GDM1 (cell line): ENCODE measurements around the gene SPRED3.
"Not testable (repeated sequence)": the region's sequence is repeated elsewhere in the genome, so short reads cannot be mapped to it uniquely, and the experiment has no call there.

ENCODE experiments used
- DNase-seq: peaks from one replicate; lab custom pipeline; 2025; lab: John Stamatoyannopoulos, UW

SPRED3 gene

GRCh38 chr19:38388349-38389100 lies at the start of gene SPRED3:
Gene SPRED3 (plus strand): TSS chr19:38388697. CDS start chr19:38390303, 1,606 bp downstream.
- DNase-seq, result no peak

GRCh38 chr19:38339011-38339410 lies 49.5 kb upstream of the SPRED3 start:
- DNase-seq, result not testable (repeated sequence)

GRCh38 chr19:38340927-38341326 lies 47.6 kb upstream of the SPRED3 start:
- no peak for DNase-seq

GRCh38 chr19:38346837-38347236 lies 41.7 kb upstream of the SPRED3 start:
- no peak for DNase-seq

DNA sequence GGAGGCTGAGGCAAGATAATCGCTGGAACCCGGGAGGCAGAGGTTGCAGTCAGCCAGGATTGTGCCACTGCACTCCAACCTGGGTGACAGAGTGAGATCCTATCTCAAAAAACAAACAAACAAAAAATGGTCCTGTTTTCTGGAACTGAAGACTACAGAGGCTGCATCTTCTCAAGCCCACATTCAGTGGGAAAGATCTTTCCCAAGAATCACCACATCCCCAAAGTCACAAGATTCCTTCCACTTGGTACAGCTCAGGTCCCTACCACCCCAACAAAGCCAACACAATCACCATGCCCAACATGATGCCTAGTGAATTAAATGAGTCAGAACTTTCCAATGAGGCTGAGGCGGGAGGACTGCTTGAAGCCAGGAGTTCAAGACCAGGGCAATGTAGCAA lies 37.6 kb upstream of the SPRED3 start:
- no peak for DNase-seq

GRCh38 chr19:38351865-38352395 lies 36.6 kb upstream of the SPRED3 start:
- DNase-seq, result no peak

DNA sequence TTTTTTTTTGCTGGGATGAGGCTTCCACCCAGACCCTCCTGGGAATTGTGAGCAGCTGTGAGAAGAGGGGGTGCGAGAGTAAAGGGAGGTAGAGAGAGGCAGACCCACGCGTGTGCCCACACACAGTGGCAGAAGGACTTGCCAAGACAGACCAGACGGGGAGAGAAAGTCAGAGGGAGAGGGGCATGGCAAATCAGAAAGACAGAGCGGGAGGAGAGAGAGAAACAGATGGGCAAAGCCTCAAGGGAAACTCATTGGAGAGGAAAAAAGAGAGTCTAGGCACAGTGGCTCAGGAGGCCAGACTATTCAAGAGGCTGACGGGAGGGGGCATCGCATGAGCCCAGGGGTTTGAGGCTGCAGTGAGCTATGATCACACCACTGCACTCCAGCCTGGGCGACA lies 35.9 kb upstream of the SPRED3 start:
- no peak for DNase-seq

- no peak for DNase-seq
These were observed 32.5 kb upstream of the SPRED3 start for GRCh38 chr19:38355728-38356725.

GRCh38 chr19:38358071-38358470 lies 30.4 kb upstream of the SPRED3 start:
- no peak for DNase-seq

DNA sequence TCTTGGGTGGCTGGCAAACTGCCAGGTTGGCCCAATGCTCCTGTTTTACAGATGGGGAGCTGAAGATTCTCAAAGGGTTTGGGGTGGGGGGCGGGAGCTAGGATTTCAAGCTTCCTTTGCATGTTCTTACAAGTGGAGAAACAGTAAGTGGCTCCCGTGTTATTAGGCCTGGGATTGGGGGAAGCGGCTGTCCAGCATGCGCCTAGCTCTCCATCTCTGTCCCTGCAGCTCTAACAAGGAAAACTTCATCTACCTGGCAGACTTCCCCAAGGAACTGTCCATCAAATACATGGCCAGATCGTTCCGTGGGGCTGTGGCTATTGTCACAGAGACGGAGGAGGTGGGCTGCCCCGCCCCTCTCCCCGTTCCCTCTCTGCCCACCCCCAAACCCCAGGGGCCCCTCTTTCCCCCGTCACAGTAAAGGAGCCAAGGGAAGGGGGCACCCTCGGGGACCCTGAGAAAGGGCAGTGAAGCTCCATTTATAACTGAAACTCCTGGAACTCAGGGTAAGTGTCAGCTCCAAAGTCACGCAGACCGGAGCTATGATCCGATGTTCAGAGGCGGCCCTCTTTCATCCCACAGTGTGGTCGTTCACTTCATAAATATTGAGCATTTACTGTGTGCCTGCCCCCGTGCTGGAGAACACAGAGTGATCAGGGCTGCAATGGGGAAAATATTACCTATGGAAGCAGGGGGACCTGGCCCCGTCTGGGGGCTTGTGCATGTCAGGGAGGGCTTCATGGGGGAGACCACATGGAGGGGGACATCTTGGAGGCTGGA lies 29.1 kb upstream of the SPRED3 start:
- no peak for DNase-seq

- no peak for DNase-seq
These were observed 28.1 kb upstream of the SPRED3 start for GRCh38 chr19:38360351-38360750.

DNA sequence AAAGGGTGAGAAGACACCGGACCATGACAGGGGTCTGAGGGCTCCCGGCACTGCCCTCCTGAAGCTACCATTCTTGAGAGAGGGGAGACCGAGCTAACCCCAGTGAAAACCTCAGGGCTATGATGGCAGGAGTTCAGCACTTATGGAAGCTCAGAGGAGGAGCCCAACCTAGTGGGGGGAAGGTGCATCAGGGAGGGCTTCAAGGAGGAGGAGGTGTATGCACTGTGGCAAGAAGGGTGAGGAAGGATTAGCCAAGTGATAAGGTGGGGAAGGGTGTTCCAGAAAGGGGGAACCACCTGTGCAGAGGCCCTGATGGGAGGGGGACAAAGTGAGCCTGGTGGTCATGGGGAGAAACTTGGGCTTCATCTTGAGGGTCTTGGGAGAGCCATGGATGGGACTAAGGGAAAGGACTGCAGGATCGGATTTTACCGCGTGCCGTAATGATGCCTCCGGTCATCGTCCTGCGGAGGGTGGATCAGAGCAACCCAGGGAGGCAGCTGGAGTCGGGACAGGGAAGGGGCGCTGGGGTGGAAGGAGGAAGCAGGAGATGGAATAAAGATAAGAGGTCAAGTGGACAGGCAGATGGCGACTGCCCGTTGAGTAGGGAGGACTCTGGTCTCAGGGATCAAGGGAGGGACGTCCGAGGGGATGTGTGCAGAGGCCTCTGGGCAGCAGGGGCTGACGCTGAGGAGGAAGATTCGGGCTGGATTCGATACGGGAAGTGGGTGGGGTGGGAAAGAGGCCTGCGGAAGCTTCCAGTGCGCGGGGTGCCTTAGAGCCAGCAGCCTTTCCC lies 27.5 kb upstream of the SPRED3 start:
- DNase-seq, result no peak

- peak; percentile 78 for DNase-seq
These were observed 26.8 kb upstream of the SPRED3 start for GRCh38 chr19:38361633-38362075.

GRCh38 chr19:38362076-38362945 lies 26.2 kb upstream of the SPRED3 start:
- DNase-seq, result peak; percentile 75

DNA sequence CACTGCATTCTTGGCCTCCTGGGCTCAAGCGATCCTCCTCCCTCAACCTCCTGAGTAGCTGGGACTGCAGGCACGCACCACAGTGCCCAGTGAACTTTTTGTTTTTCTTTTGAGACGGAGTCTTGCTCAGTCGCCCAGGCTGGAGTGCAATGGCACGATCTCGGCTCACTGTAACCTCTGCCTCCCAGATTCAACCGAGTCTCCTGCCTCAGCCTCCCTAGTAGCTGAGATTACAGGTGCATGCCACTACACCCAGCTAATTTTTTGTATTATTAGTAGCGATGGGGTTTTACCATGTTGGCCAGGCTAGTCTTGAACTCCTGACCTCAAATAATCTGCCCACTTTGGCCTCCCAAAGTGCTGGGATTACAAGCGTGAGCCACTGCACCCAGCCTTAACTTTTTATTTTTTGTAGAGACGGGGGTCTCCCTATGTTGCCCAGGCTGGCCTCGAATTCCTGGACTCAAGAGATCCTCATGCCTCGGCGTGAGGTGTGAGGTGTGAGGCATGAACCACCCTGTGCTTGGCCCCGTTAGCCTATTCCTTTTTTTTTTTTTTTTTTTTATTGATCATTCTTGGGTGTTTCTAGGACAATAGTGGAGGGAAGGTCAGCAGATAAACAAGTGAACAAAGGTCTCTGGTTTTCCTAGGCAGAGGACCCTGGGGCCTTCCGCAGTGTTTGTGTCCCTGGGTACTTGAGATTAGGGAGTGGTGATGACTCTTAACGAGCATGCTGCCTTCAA lies 25.4 kb upstream of the SPRED3 start:
- DNase-seq, result not testable (repeated sequence)

GRCh38 chr19:38367041-38367440 lies 21.5 kb upstream of the SPRED3 start:
- no peak for DNase-seq

- DNase-seq, result no peak
These were observed 18.9 kb upstream of the SPRED3 start for GRCh38 chr19:38369584-38369983.

DNA sequence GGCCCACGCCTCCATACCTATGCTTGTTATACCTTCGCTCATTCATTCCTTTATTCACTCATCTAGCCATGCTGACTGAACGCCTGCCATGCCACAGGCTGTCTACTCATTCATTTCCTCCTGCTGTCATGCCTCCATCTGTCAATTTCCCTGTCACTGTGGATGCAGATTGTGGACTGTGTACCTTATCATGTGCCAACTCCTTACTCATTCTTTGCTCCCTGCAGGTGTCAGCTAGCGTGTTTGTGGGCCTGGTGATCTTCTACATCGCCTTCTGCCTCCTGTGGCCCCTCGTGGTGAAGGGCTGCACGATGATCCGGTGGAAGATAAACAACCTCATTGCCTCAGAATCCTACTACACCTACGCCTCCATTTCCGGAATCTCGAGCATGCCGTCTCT lies 18.2 kb upstream of the SPRED3 start:
- DNase-seq, result no peak

DNA sequence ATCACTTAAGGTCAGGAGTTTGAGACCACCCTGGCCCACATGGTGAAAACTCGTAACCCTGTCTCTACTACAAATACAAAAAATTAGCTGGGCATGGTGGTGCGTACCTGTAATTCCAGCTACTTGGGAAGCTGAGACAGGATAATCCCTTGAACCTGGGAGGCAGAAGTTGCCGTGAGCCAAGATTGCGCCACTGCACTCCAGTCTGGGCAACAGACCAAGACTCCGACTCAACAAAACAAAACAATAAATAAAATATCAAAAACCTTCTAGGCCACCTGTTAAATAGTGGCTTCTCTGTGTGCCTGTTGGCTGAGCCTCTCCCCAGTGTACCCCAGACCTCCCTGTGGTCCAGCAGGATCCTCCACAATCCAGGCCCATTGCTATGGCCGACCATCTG lies 17.4 kb upstream of the SPRED3 start:
- DNase-seq, result no peak
